Measurements from ENCODE around the gene NEK1. TPM values are rescaled to one million over a fixed set of nuclear protein-coding genes. Genes with fewer than 3 reads are reported as not detected.
A peak's percentile ranks its signal among the peaks of the same experiment; 100 is the strongest.

NEK1 gene
- total and polyA plus RNA-seq, 8 donors: 13.2 to 30.9 (median 26.9) TPM

- intact Hi-C loops (cut with DNase I): no loop called here
- TF ChIP-seq, protein P1, sequence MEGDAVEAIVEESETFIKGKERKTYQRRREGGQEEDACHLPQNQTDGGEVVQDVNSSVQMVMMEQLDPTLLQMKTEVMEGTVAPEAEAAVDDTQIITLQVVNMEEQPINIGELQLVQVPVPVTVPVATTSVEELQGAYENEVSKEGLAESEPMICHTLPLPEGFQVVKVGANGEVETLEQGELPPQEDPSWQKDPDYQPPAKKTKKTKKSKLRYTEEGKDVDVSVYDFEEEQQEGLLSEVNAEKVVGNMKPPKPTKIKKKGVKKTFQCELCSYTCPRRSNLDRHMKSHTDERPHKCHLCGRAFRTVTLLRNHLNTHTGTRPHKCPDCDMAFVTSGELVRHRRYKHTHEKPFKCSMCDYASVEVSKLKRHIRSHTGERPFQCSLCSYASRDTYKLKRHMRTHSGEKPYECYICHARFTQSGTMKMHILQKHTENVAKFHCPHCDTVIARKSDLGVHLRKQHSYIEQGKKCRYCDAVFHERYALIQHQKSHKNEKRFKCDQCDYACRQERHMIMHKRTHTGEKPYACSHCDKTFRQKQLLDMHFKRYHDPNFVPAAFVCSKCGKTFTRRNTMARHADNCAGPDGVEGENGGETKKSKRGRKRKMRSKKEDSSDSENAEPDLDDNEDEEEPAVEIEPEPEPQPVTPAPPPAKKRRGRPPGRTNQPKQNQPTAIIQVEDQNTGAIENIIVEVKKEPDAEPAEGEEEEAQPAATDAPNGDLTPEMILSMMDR (IDR thresholded peaks at IDR 0.05): no peak
- no peak for ATAC-seq
- Histone ChIP-seq H3K9me3 (no peaks in the 10 kb centered on the region), H3K4me1 (peaks cover 4 to 32% of the 10 kb centered on the region in 2 donors), H3K27me3 (no peaks in the 10 kb centered on the region), H3K36me3 (no peaks in the 10 kb centered on the region), H3K4me3 (peak overlapping the region in 1 of 2 donors; percentile 74), H3K27ac (peak overlapping the region; percentile 93 to 95)
- DNase-seq: no peak
Measured at GRCh38 chr4:169622566-169622965, 10.2 kb upstream of the NEK1 start.

GRCh38 chr4:169621731-169622492 is 9.5 kb upstream of the NEK1 start:
- no peaks in the 10 kb centered on the region for H3K27me3 ChIP-seq
- no peaks in the 10 kb centered on the region for H3K36me3 ChIP-seq
- peaks cover 4 to 30% of the 10 kb centered on the region in 2 donors for H3K4me1 ChIP-seq
- H3K27ac ChIP-seq: peak overlapping the region; percentile 93 to 95
- TF ChIP-seq, protein P1 (IDR thresholded peaks at IDR 0.05): no peak
- H3K9me3 ChIP-seq: no peaks in the 10 kb centered on the region
- intact Hi-C loops (cut with DNase I): no loop called here
- DNase-seq (peak in 2 of 4 donors; percentile 59 to 77), ATAC-seq (no peak)
- peak overlapping the region; percentile 50 to 74 for H3K4me3 ChIP-seq

GRCh38 chr4:169620880-169621248 is 8.5 kb upstream of the NEK1 start:
- Histone ChIP-seq H3K27ac (peak overlapping the region; percentile 93 to 95), H3K36me3 (no peaks in the 10 kb centered on the region), H3K9me3 (no peaks in the 10 kb centered on the region), H3K4me3 (peak overlapping the region; percentile 50 to 74), H3K27me3 (no peaks in the 10 kb centered on the region), H3K4me1 (peaks cover 4 to 28% of the 10 kb centered on the region in 2 donors)
- intact Hi-C loops (cut with DNase I): no loop called here
- ATAC-seq (peak; percentile 6), DNase-seq (peak in 1 of 4 donors; percentile 35)
- TF ChIP-seq, protein P1 (IDR thresholded peaks at IDR 0.05): no peak

DNA sequence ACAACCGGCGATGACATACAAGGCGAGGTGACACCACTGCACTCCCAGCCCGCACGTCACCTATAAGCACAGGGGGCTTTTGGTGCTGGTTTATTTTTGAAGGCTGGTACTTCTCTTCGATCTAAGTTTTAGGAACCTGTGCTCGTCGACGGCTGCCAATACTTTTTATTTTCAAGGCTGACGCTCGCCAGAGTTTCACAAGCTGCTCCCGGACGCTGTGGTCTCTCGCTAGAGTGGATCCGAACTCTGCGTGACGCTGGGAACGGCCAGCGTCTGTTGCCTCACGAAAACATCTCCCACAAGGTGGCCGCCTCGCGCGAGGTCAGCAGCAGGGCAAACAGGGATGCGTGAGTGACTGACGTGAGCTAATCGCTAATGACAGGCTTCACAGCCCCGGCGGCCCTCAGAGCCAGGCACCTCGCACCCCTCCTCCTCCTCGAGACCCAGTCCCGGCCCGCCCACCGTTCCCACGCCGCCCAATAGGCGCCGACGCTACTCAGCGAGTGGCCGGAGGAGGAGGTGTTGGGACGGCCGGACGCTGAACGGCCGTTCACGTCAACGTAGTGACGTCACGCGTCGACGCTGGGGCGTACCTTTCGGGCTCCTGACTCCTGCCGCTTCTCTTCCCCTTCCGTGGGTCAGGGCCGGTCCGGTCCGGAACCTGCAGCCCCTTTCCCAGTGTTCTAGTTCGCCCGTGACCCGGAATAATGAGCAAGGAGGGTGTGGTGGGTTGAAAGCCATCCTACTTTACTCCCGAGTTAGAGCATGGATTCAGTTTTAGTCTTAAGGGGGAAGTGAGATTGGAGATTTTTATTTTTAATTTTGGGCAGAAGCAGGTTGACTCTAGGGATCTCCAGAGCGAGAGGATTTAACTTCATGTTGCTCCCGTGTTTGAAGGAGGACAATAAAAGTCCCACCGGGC is 7.8 kb upstream of the NEK1 start, which contains the start of gene CLCN3:
Gene CLCN3, plus strand, starts transcription at position 621 of the 922 bp plus-strand sequence. CDS start 15,351 bp downstream, outside the sequence.
- H3K4me3 ChIP-seq: peak within 1 kb of the TSS; percentile 50 to 74
- intact Hi-C loops (cut with DNase I): loop anchor here in 1 of 2 donors (10.0 kb wide), 1 partner anchor 135 kb away; the partner anchor contains the start of gene HPF1
- ATAC-seq (peak; percentile 98), DNase-seq (peak; percentile 97 to 100 (median 100))
- TF ChIP-seq, protein P1 (IDR thresholded peaks at IDR 0.05): peak in 1 of 2 donors; percentile 27
- no peaks in the 10 kb centered on the region for H3K27me3 ChIP-seq
- H3K4me1 ChIP-seq: peaks cover 4 to 28% of the 10 kb centered on the region in 2 donors
- peak within 1 kb of the TSS; percentile 93 to 95 for H3K27ac ChIP-seq
- no peaks in the 10 kb centered on the region for H3K9me3 ChIP-seq
- no peaks in the 10 kb centered on the region for H3K36me3 ChIP-seq

Data from left lung (tissue), 10 donors.